Measurements from ENCODE around the gene KIAA1143.

Gene KIAA1143

DNA sequence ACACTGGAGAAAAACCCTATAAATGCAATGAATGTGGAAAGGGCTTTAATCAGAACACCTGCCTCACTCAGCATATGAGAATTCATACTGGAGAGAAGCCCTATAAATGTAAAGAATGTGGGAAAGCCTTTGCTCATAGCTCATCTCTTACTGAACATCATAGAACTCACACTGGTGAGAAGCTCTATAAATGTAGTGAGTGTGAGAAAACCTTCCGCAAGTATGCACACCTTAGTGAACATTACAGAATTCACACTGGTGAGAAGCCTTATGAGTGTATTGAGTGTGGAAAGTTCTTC lies 39.4 kb downstream of the KIAA1143 start:
- Histone ChIP-seq H3K27ac (no peak overlapping the region), H3K4me3 (no peak overlapping the region)
- TF ChIP-seq, protein P1, sequence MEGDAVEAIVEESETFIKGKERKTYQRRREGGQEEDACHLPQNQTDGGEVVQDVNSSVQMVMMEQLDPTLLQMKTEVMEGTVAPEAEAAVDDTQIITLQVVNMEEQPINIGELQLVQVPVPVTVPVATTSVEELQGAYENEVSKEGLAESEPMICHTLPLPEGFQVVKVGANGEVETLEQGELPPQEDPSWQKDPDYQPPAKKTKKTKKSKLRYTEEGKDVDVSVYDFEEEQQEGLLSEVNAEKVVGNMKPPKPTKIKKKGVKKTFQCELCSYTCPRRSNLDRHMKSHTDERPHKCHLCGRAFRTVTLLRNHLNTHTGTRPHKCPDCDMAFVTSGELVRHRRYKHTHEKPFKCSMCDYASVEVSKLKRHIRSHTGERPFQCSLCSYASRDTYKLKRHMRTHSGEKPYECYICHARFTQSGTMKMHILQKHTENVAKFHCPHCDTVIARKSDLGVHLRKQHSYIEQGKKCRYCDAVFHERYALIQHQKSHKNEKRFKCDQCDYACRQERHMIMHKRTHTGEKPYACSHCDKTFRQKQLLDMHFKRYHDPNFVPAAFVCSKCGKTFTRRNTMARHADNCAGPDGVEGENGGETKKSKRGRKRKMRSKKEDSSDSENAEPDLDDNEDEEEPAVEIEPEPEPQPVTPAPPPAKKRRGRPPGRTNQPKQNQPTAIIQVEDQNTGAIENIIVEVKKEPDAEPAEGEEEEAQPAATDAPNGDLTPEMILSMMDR (IDR thresholded peaks at IDR 0.05), result no peak
- no peak for DNase-seq (ENCODE audit: low spot score)

DNA sequence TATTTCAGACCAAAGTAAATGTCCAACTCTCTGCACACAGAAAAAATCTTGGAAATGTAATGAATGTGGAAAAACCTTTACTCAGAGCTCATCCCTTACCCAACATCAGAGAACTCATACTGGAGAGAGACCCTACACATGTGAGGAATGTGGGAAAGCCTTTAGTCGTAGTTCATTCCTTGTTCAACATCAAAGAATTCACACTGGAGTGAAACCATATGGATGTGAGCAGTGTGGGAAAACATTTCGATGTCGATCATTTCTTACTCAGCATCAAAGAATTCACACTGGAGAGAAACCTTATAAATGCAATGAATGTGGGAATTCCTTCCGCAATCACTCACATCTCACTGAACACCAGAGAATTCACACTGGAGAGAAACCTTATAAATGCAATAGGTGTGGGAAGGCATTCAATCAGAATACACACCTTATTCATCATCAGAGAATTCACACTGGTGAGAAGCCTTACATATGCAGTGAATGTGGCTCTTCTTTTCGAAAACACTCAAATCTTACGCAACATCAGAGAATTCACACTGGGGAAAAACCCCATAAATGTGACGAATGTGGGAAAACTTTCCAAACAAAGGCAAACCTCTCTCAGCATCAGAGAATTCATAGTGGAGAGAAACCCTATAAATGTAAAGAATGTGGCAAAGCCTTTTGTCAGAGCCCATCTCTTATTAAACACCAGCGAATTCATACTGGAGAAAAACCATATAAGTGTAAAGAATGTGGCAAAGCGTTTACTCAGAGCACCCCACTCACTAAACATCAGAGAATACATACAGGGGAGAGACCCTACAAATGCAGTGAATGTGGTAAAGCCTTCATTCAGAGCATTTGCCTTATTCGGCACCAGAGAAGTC lies 40.0 kb downstream of the KIAA1143 start:
- TF ChIP-seq, protein P1 (IDR thresholded peaks at IDR 0.05), result no peak
- Histone ChIP-seq H3K27ac (no peak overlapping the region), H3K4me3 (no peak overlapping the region)
- DNase-seq (ENCODE audit: low spot score), result no peak

DNA sequence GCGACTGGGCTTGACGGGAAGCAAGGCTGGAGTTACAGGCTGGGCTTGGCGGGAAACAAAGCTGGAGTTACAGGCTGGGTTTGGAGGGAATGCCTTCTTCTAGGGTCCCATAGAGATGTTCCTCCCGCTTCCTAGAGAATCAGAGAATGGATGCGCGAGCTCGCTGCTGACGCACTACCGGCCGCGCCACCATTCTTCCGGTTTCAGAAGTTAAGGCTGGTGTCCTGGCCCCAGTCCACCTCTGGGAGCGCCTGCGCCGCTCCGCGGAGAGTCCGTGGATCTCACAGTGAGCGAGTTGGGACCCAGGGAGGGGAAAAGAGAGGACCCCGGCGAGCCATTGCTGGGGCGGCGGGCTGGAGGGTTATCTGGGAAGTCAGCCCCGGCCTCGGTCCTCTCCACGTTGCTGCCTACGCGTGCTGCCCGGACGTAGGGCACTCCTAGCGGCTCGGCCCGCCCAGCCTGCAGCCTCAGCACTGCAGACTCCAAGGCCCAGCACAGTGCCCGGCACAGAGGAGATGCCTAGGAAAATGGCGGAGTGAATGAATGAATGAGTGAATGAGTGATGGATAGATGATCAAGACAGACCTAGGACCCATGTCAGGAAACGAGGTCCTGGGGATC lies 48.9 kb downstream of the KIAA1143 start, which contains the start of gene ZNF502:
Gene ZNF502 (plus strand): TSS at position 206 of the 621 bp plus-strand sequence. CDS start 7,602 bp downstream, outside the sequence.
- Histone ChIP-seq H3K4me3 (peak within 1 kb of the TSS; percentile 77), H3K27ac (peak within 1 kb of the TSS; percentile 26 to 70)
- TF ChIP-seq, protein P1 (IDR thresholded peaks at IDR 0.05), result no peak
- DNase-seq (ENCODE audit: low spot score), result peak; percentile 87

All from coronary artery (tissue), 2 donors.